DMS153 (cell line): ENCODE data around the gene MVB12B.

Experiments
- DNase-seq: peaks from one replicate; lab custom pipeline; 2025; lab: John Stamatoyannopoulos, UW

The MVB12B gene

GRCh38 chr9:126331964-126332748 is 5.5 kb downstream of the MVB12B start:
- DNase-seq: no peak

DNA sequence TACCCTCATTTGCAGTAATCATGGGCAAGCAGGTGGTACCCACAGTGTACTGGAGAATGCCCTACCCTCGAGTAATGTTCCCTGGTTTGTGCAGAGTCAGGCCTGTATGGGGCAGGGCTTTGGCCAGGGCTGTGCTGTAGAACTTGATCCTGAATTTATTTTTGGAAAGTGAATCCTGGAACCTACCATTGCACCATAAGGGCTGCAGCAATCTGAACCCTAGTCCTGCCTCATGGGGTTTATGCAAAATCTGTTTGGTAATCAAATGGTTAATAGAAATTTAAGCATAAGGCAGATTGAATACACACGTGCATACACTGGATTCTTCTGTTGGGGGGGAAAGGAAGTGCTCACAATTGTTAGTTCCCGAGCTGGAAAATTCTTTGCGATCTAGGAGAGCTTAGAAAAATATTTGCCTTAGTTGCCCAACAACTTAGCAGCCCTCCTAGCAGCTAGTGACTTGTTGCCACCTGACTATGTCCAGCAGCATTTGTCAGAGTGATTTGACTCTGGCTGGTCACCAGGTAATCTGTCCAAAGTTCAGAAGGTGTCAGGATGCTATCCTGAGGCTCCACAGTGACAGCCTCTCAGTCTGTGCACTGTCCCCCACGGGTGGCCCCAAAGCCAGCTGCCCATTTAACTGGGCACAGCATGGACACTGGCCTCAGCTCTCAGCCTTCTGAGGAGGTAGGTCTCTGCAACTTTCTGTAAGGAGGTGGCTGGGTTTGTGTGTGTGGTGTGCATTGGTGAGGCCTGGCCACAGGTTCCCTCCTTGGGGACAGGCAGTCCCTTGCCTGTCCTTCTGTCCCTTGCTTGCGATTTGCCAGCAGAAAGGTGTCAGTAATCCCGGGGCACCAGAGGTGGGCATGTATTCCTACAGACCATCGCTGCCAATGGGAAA is 8.3 kb downstream of the MVB12B start:
- no peak for DNase-seq

- no peak for DNase-seq
Observed at GRCh38 chr9:126335837-126336735, 9.5 kb downstream of the MVB12B start.

DNA sequence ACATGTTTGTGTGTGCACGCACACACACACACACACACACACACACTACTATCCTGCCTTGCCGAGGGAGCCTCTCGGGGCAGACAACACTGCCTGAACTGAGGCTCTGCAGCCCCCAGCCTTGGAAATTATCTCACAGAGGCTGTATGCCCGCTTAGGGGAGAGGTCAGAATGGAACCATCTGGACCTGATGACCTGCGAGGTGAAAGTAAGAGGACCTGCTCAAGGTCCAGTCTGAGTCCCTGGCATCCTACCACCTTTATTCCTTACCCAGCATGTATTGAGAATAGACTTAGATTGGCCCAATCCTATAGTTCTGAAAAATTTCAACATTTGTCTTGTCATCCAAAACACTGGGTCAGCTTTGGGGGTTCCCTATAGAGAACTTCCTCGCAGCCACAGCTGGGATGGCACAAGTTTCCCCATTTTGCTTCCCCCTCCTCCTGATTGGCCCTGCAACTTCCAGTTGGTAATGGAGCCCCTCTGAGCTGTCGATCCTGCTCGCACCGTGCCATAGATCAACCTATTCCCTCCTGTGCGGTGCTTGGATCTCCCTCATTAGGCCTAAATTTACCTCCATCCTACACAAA is 10.2 kb downstream of the MVB12B start:
- DNase-seq: no peak

- no peak for DNase-seq
Observed at GRCh38 chr9:126337729-126338372, 11.2 kb downstream of the MVB12B start.

GRCh38 chr9:126338945-126339344 is 12.3 kb downstream of the MVB12B start:
- no peak for DNase-seq

- no peak for DNase-seq
Observed at GRCh38 chr9:126341426-126341825, 14.8 kb downstream of the MVB12B start.

DNA sequence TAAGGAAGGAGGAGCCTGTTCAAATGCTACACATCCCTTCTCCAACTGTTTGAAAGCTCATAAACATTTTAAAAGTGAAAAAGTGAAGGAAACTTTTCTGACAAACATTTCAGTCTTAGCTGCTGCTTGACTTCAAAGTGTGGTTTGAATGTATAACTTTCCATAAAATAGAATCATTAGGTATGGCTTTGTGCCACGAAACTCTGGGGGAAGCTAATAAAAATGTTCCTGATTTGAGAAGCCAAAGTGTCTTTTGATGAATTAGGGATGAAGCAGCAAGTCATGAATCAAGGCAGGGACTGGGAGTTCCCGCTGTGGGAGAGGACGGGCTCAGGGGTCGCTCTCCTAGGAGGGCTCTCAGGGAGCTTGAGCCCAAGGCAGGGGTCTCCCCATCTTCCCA is 15.3 kb downstream of the MVB12B start:
- no peak for DNase-seq

- DNase-seq: no peak
Observed at GRCh38 chr9:126342621-126343031, 16.0 kb downstream of the MVB12B start.

GRCh38 chr9:126343271-126343700 is 16.7 kb downstream of the MVB12B start:
- no peak for DNase-seq

DNA sequence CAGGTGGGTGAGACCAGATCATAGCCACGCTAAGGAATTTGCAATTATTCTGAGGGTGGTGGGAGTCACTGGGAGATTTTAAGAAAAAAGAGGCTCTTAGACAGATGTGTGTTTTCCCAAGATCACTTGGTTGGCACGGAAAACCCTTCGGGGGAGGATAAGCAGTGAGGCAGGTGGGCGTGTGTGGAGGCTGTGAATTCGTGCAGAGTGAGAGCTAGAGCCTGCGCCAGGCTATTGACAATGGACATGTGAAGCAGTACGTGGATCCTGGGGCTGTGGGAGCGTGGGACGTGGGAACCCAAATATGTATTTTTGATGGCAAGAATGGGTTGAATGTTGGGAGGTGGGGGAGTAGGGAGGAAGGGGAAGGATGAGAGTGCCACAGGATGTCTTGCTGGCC is 19.4 kb downstream of the MVB12B start:
- DNase-seq: no peak

- no peak for DNase-seq
Observed at GRCh38 chr9:126347093-126347492, 20.5 kb downstream of the MVB12B start.

DNA sequence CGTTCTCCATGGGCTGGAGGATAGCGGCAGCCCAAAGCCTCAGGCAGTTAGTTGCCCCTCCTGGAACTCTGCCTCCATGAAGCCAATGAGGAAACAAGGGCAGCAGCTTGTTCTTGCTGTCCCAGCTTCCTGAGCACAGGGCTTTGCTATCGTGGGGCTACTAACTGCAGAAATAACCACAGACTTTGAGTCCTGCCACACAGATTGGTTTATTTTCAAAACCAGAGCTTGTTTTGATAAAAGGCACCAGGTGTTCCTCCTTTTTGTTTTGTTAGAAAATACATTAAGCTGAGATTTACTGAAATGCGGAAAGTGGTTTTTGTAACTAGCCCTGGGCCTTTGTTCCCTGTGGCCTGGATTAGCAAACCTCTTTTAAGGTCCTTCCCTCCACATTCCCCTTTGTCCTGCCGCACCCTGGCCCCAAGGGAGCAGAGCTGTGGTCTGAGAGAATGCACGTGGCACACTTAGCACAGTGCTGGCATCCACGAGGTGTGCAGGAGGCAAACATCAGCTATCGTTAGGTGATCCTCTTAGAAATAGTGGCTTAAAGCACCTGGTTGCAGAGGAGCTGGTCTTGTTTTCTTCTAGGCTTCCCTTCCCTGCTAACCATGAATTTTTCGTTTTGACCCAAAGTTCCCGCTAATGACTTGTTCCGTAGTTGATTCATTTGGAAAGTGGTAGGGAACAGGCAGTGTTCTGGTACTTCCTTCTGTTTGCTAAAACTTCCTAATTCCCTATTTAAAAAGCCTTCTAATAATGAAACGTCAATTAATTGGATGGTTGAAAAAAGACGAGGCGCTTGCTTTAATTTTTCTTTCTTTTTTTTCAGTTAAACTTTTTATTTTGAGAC is 21.5 kb downstream of the MVB12B start:
- peak; percentile 77 for DNase-seq

DNA sequence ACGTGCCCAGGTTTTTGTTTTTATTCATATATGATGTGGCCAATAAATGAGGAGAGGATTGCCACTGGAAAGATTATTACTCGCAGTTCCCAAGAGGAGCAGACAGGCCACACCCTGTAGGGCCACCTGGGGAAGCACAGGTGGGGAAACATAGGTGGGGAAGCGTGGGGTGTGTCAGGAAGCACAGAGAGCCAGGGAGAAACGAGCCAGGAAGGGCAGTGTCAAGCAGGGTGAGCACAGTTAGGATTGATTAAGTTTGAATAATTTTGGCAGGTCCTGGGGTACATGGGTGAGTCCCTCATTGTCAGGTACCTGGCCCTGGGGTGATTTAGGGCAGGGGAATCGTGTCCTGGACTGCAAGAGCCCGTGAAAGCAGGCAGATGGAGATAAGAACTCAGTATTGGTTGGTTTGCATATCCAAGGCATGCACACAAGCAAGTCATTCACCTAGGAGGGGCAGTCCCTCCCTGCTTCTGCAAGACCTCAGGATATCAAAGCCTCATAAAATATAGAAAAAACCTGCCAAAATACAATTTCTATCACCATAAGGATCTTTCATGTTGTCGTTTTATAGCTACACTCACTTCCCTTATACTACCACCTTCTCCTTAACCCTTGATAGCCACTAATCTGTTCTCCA is 22.4 kb downstream of the MVB12B start:
- no peak for DNase-seq

GRCh38 chr9:126354887-126355770 is 28.5 kb downstream of the MVB12B start:
- no peak for DNase-seq

- peak; percentile 62 for DNase-seq
Observed at GRCh38 chr9:126357074-126357473, 30.4 kb downstream of the MVB12B start.

- no peak for DNase-seq
Observed at GRCh38 chr9:126360073-126360472, 33.4 kb downstream of the MVB12B start.

- DNase-seq: no peak
Observed at GRCh38 chr9:126361810-126362238, 35.2 kb downstream of the MVB12B start.

GRCh38 chr9:126363250-126363649 is 36.6 kb downstream of the MVB12B start:
- DNase-seq: no peak
